ENCODE data around the gene ATP8B4. TPM values are rescaled to one million over a fixed set of nuclear protein-coding genes. Genes with fewer than 3 reads are reported as not detected.
"Not testable (repeated sequence)": the region's sequence is repeated elsewhere in the genome, so short reads cannot be mapped to it uniquely, and the experiment has no call there.

The ATP8B4 gene
- 3.1 TPM for total RNA-seq
- long read RNA-seq, partial matches to known transcripts = 1 of 1 reads
- long read RNA-seq, other reads (novel, unspliced or antisense) = 0 of 1 reads

- DNase-seq (no peak), ATAC-seq (no peak)
- intact Hi-C loops (cut with micrococcal nuclease) = no loop called here
Measured at GRCh38 chr15:50119063-50120040, at the start of gene ATP8B4. Gene ATP8B4 (minus strand): TSS chr15:50119233. CDS start chr15:50106966, 12,267 bp downstream.

- intact Hi-C loops (cut with micrococcal nuclease) = no loop called here
- ATAC-seq (no peak), DNase-seq (no peak)
Measured at GRCh38 chr15:50168379-50168778, 49.3 kb upstream of the ATP8B4 start.

GRCh38 chr15:50167110-50167509, 48.1 kb upstream of the ATP8B4 start:
- intact Hi-C loops (cut with micrococcal nuclease) = no loop called here
- DNase-seq (no peak), ATAC-seq (no peak)

GRCh38 chr15:50166216-50166615, 47.2 kb upstream of the ATP8B4 start:
- ATAC-seq (no peak), DNase-seq (no peak)
- intact Hi-C loops (cut with micrococcal nuclease) = no loop called here

- no peak for ATAC-seq
- DNase-seq = no peak
Measured at GRCh38 chr15:50164458-50164857, 45.4 kb upstream of the ATP8B4 start.

GRCh38 chr15:50163719-50164410, 44.8 kb upstream of the ATP8B4 start:
- no peak for ATAC-seq
- DNase-seq = no peak
- intact Hi-C loops (cut with micrococcal nuclease) = no loop called here

More at GRCh38 chr15:50164458-50164857, 45.4 kb upstream of the ATP8B4 start:
- intact Hi-C loops (cut with micrococcal nuclease) = no loop called here

GRCh38 chr15:50162969-50163718, 44.1 kb upstream of the ATP8B4 start:
- intact Hi-C loops (cut with micrococcal nuclease) = no loop called here
- ATAC-seq (no peak), DNase-seq (no peak)

- intact Hi-C loops (cut with micrococcal nuclease); DNase-seq; ATAC-seq: not testable (repeated sequence)
Measured at GRCh38 chr15:50158236-50158635, 39.2 kb upstream of the ATP8B4 start.

- no peak for ATAC-seq
- DNase-seq = no peak
- intact Hi-C loops (cut with micrococcal nuclease) = no loop called here
Measured at GRCh38 chr15:50151476-50151875, 32.4 kb upstream of the ATP8B4 start.

- no peak for ATAC-seq
- DNase-seq = no peak
- intact Hi-C loops (cut with micrococcal nuclease) = no loop called here
Measured at GRCh38 chr15:50150851-50151250, 31.8 kb upstream of the ATP8B4 start.

GRCh38 chr15:50150349-50150748, 31.3 kb upstream of the ATP8B4 start:
- no peak for ATAC-seq
- intact Hi-C loops (cut with micrococcal nuclease) = no loop called here
- DNase-seq = no peak

GRCh38 chr15:50149090-50149489, 30.1 kb upstream of the ATP8B4 start:
- no peak for ATAC-seq
- no peak for DNase-seq
- intact Hi-C loops (cut with micrococcal nuclease) = loop anchor here (5.0 to 10.0 kb wide), 2 partner anchors 914 to 1287 kb away; no protein-coding TSS in a partner anchor

GRCh38 chr15:50148362-50148963, 29.4 kb upstream of the ATP8B4 start:
- intact Hi-C loops (cut with micrococcal nuclease) = loop anchor here (5.0 to 10.0 kb wide), 2 partner anchors 914 to 1286 kb away; no protein-coding TSS in a partner anchor
- DNase-seq (no peak), ATAC-seq (no peak)

GRCh38 chr15:50146632-50147031, 27.6 kb upstream of the ATP8B4 start:
- ATAC-seq (peak; percentile 28), DNase-seq (no peak)
- intact Hi-C loops (cut with micrococcal nuclease) = loop anchor here (5.0 to 10.0 kb wide), 2 partner anchors 912 to 1284 kb away; no protein-coding TSS in a partner anchor

- intact Hi-C loops (cut with micrococcal nuclease) = loop anchor here (5.0 to 10.0 kb wide), 2 partner anchors 911 to 1283 kb away; no protein-coding TSS in a partner anchor
- DNase-seq (no peak), ATAC-seq (peak; percentile 82)
Measured at GRCh38 chr15:50145451-50145872, 26.4 kb upstream of the ATP8B4 start.

- intact Hi-C loops (cut with micrococcal nuclease) = loop anchor here (5.0 to 10.0 kb wide), 2 partner anchors 910 to 1282 kb away; no protein-coding TSS in a partner anchor
- DNase-seq (no peak), ATAC-seq (no peak)
Measured at GRCh38 chr15:50144341-50145120, 25.5 kb upstream of the ATP8B4 start.

- ATAC-seq = no peak
- no peak for DNase-seq
- intact Hi-C loops (cut with micrococcal nuclease) = loop anchor here (10.0 kb wide), 1 partner anchor 909 kb away; no protein-coding TSS in a partner anchor
Measured at GRCh38 chr15:50143255-50143860, 24.3 kb upstream of the ATP8B4 start.

Data from left ventricle myocardium superior (tissue), 1 donor.